ENCODE results near the gene PHLDA2. TPM values are rescaled to one million over a fixed set of nuclear protein-coding genes. Genes with fewer than 3 reads are reported as not detected.

Gene PHLDA2
- total RNA-seq, 1 experiment from 2014 or later: 309 TPM

DNA sequence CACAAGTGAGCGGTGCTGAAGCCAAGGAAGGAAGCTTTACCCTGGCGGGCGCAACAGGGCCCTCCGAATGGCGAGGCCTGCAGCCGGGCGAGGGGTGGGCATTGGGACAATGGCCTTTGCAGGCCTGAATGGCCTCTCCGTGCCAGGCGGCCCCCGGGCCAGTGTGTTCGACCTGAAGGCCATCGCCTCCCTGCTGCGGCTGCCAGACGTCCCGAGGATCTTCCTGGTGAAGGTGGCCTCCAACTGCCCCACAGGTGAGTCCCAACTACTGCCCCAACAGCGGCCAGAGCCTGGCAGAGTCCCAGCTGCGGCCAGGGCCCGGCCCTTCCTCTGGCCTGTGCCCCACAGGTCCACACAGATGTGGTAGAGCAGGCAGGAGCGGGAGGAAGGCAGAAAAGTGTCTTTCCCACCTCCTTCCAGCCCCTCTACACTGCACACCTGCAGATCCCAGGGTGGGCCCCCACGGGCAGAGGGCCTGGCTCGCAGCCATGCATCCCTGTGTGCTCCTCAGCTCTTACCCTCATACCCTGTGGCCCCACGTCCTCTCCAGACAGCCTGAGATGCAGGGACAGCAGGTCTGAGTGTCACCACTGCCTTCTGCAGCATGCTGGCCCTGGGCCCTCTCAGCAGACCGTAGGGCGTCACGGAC lies 11.3 kb downstream of the PHLDA2 start:
- H3K27me3 ChIP-seq (ENCODE audit: insufficient read depth, low read length): no peaks in the 10 kb centered on the region
- TF ChIP-seq POLR2AphosphoS5 (IDR thresholded peaks at IDR 0.05; ENCODE audit: low read depth, low read length) (no peak), EZH2 (IDR thresholded peaks at IDR 0.05) (no peak), SRF (IDR thresholded peaks at IDR 0.05; ENCODE audit: low read depth) (no peak), EGR1 (IDR thresholded peaks at IDR 0.05; ENCODE audit: low read depth) (no peak), CEBPB (IDR thresholded peaks at IDR 0.05; ENCODE audit: low read depth) (no peak), YY1 (IDR thresholded peaks at IDR 0.05; ENCODE audit: extremely low read depth, insufficient replicate concordance, low read depth, low read length) (no peak), POLR2A (IDR thresholded peaks at IDR 0.05; ENCODE audit: borderline replicate concordance, extremely low read depth, insufficient read depth, insufficient read length) (no peak), TCF7L2 (IDR thresholded peaks at IDR 0.05; ENCODE audit: borderline replicate concordance, extremely low read depth, insufficient read depth, insufficient read length) (no peak), RAD21 (IDR thresholded peaks at IDR 0.05; ENCODE audit: low read depth) (no peak), ELF1 (IDR thresholded peaks at IDR 0.05; ENCODE audit: borderline replicate concordance, low read depth) (no peak), FOSL1 (IDR thresholded peaks at IDR 0.05; ENCODE audit: low read depth) (no peak), EZH2phosphoT487 (IDR thresholded peaks at IDR 0.05; ENCODE audit: borderline replicate concordance) (no peak), ZFX (IDR thresholded peaks at IDR 0.05) (no peak)
- TF ChIP-seq, protein P1, sequence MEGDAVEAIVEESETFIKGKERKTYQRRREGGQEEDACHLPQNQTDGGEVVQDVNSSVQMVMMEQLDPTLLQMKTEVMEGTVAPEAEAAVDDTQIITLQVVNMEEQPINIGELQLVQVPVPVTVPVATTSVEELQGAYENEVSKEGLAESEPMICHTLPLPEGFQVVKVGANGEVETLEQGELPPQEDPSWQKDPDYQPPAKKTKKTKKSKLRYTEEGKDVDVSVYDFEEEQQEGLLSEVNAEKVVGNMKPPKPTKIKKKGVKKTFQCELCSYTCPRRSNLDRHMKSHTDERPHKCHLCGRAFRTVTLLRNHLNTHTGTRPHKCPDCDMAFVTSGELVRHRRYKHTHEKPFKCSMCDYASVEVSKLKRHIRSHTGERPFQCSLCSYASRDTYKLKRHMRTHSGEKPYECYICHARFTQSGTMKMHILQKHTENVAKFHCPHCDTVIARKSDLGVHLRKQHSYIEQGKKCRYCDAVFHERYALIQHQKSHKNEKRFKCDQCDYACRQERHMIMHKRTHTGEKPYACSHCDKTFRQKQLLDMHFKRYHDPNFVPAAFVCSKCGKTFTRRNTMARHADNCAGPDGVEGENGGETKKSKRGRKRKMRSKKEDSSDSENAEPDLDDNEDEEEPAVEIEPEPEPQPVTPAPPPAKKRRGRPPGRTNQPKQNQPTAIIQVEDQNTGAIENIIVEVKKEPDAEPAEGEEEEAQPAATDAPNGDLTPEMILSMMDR (IDR thresholded peaks at IDR 0.05 in 2 of 3, conservative IDR thresholded peaks at IDR 0.05 in 1 of 3; ENCODE audit: borderline replicate concordance in 1 of 3, insufficient read depth in 1 of 3, low read depth in 2 of 3, low read length in 2 of 3): no peak
- TF ChIP-seq, protein P2, sequence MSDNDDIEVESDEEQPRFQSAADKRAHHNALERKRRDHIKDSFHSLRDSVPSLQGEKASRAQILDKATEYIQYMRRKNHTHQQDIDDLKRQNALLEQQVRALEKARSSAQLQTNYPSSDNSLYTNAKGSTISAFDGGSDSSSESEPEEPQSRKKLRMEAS (IDR thresholded peaks at IDR 0.05): no peak
- TF ChIP-seq, protein P3, sequence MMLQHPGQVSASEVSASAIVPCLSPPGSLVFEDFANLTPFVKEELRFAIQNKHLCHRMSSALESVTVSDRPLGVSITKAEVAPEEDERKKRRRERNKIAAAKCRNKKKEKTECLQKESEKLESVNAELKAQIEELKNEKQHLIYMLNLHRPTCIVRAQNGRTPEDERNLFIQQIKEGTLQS (IDR thresholded peaks at IDR 0.05): no peak
- intact Hi-C loops (cut with micrococcal nuclease): no loop called here
- ChIA-PET CTCF (no interaction called here), RAD21 (ENCODE audit: low non-redundant PET in 1 of 2, low total read pairs in 2 of 2, uncharacterized antibody in 2 of 2, unreplicated experiment in 2 of 2) (no interaction called here), POLR2A (interaction anchor here (1.3 to 4.0 kb wide), 2 partner anchors 11 to 12 kb away, joined by 5 to 19 read pairs; partner anchors contain the start of gene PHLDA2)
- peaks cover 20 to 23% of the 10 kb centered on the region in 2 experiments for H3K4me1 ChIP-seq (ENCODE audit: control insufficient read depth in 1 of 2, insufficient read depth in 2 of 2, low read length in 2 of 2)
- no peak overlapping the region for H2AFZ ChIP-seq (ENCODE audit: low read depth, low read length, poor library complexity, severe bottlenecking)
- DNase-seq (ENCODE audit: low read depth, low spot score) (no peak), ATAC-seq (no peak)
- H4K20me1 ChIP-seq (ENCODE audit: insufficient read depth): no peaks in the 10 kb centered on the region
- H3K9ac ChIP-seq (ENCODE audit: low read length): no peak overlapping the region
- H3K9me2 ChIP-seq (ENCODE audit: insufficient read depth): no peaks in the 10 kb centered on the region
- no peaks in the 10 kb centered on the region for H3K79me2 ChIP-seq (ENCODE audit: insufficient read depth, low read length)
- H3K27ac ChIP-seq (ENCODE audit: low read depth, low read length): no peak overlapping the region
- no peak overlapping the region for H3K4me3 ChIP-seq (replicated peaks in 1 of 2; ENCODE audit: low read depth in 1 of 2, low read length in 2 of 2)
- H3K4me2 ChIP-seq (ENCODE audit: low read length): no peak overlapping the region
- no TSS peak for BruUV-seq (replicated peaks)
- H3K36me3 ChIP-seq (ENCODE audit: control insufficient read depth in 1 of 2, insufficient read depth in 2 of 2, low read length in 2 of 2): no peaks in the 10 kb centered on the region
- H3K9me3 ChIP-seq (ENCODE audit: control insufficient read depth in 1 of 2, insufficient read depth in 1 of 2, low read depth in 1 of 2, low read length in 2 of 2): no peaks in the 10 kb centered on the region
